LoVo (cell line): ENCODE results near the gene TREM2.
"Not testable (repeated sequence)": the region's sequence is repeated elsewhere in the genome, so short reads cannot be mapped to it uniquely, and the experiment has no call there.

Experiments
- DNase-seq: peaks from one replicate; pipeline ENCODE4 v3.0.0-alpha.2; 2016; ENCODE audit warnings: low spot score

The TREM2 gene

DNA sequence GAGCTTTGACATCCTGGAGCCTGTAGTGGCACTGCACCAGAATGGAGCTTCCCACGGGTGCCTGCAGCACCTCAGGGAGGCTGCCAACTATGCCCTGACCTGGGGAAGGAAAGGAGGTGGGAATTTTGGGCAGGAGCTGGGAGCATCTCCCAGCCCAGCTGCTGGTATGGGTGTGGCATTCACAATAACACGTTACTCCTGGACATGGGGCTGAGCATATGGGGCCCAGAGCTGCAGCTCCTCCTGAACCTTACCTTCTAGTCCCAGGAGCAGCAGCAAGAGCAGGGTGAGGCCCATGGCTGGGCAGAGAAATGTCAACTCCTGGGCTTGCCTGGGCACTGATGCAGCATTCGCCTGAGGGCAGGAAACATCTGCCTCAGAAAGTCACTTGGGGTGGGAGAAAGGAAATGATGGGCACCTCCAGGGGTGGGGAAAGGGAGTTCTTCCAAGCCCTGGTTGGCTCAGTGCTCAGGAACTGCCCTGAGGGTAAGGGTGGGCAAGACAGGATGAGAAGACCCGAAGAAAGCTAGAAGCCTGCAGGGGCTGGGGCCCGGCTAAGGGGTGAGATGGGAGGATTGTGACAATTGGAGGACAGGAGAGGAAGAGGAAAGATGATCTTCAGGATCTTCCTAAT, 8.8 kb downstream of the TREM2 start, which contains the start of gene TREML1:
TREML1 (minus strand) TSS at position 356 of the 634 bp plus-strand sequence; CDS start at position 297, 59 bp downstream.
- DNase-seq = no peak

GRCh38 chr6:41153451-41153850, 9.5 kb downstream of the TREM2 start:
- DNase-seq = no peak

DNA sequence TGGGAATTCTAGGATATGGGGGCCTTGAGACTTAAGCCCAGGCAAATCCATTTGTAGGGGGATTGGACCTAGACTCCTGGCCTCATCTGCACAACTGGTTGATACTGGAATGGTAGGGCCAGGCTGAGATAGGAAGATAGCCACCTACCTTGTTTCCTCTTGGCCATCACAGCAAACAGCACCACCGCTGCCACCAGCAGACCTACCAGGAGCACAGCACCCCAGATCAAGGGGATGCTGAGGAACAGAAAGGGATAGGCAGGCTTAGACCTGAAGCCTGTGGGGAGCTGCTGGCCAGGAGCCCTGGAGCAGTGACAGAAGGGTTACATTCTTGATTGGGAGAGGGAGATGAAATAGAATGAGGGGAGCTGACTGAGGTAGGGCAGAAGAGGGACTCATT, 12.2 kb downstream of the TREM2 start:
- no peak for DNase-seq

GRCh38 chr6:41147917-41148316, 15.0 kb downstream of the TREM2 start:
- DNase-seq = no peak

DNA sequence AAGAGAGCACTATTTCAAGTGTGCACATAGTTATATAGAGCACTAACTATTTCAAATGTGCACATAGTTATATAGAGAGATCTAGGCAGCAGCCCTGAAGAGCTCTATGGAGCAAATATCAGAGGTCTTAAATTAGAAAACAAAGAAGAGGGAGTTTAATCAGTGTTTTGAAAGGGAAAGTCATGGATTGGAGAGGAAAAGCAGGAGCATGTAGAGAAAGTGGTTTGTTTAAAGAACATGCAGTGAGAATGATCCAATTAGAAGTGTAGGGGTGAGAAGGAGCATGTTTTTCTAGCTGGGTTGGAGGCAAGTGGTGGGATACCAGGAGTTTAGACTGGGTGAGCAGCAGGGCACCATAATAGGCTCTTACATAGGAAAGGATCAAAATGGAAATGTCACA, 26.0 kb downstream of the TREM2 start:
- no peak for DNase-seq

- DNase-seq = no peak
Observed at GRCh38 chr6:41135062-41135832, 27.7 kb downstream of the TREM2 start.

DNA sequence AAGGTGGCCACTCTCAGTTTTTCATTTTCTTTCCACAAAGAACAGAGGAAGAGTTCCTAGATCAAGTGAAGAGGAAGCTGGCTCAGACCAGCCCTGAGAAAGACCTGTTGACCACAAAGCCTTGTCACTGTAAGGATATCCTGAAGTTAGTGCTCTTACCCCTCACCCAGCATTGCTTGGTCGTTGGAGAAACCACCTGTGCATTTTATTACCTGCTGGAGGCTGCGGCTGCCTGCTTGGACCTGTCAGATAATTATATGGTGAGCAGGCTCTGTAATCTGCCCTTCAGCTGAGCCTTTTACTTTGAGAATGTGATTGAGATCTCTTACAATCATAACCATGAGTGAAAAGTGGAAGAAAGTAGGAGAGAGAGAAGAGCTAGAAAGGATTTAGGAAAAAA, 30.7 kb downstream of the TREM2 start:
- no peak for DNase-seq

- no peak for DNase-seq
Observed at GRCh38 chr6:41125282-41125681, 37.6 kb downstream of the TREM2 start.

- no peak for DNase-seq
Observed at GRCh38 chr6:41122918-41123317, 40.0 kb downstream of the TREM2 start.

DNA sequence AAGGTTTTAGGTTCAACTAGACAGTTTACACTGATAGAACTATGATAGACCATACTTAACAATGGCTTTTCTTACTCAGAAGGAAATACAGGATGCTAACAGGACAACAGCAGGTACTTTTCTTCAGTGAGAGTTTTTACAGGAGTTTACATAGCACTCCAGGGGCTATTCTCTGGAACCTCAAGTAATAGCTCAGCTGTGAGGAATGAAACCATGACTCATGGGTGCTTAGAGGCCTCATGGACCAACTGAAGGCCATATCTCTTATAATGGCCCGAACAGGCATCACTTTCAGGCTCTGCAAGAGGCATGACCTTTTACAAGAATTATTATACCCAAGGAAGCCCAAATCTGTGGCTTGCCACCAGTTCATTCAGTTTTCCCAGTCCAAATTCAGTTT, 40.5 kb downstream of the TREM2 start:
- DNase-seq = no peak

DNA sequence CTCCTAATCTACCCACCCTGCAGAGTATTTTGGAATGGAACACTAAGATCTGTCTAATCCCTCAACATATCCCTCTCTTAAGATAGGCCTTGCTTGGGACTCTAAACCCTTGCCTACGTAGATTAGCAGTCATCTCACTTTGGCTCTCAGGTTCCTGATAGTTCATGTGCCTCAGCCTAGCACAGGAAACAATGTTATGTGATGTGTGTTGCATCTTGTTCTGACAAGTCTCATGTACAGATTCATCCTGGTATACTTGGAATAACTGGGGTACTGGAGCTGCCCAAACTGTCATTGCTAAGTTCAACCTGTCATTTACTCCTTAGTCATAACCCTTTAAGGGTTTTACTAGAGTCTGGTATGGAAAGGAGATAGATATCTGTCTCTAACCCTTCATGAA, 42.9 kb downstream of the TREM2 start:
- no peak for DNase-seq

- no peak for DNase-seq
Observed at GRCh38 chr6:41119508-41119907, 43.4 kb downstream of the TREM2 start.

- DNase-seq = not testable (repeated sequence)
Observed at GRCh38 chr6:41115027-41115426, 47.9 kb downstream of the TREM2 start.

GRCh38 chr6:41111017-41111416, 51.9 kb downstream of the TREM2 start:
- no peak for DNase-seq
